DMS79 (cell line): ENCODE results near the gene UBFD1.
"Not testable (repeated sequence)": the region's sequence is repeated elsewhere in the genome, so short reads cannot be mapped to it uniquely, and the experiment has no call there.

Source experiments
- DNase-seq: peaks from one replicate; lab custom pipeline; 2025; lab: John Stamatoyannopoulos, UW

The UBFD1 gene

DNA sequence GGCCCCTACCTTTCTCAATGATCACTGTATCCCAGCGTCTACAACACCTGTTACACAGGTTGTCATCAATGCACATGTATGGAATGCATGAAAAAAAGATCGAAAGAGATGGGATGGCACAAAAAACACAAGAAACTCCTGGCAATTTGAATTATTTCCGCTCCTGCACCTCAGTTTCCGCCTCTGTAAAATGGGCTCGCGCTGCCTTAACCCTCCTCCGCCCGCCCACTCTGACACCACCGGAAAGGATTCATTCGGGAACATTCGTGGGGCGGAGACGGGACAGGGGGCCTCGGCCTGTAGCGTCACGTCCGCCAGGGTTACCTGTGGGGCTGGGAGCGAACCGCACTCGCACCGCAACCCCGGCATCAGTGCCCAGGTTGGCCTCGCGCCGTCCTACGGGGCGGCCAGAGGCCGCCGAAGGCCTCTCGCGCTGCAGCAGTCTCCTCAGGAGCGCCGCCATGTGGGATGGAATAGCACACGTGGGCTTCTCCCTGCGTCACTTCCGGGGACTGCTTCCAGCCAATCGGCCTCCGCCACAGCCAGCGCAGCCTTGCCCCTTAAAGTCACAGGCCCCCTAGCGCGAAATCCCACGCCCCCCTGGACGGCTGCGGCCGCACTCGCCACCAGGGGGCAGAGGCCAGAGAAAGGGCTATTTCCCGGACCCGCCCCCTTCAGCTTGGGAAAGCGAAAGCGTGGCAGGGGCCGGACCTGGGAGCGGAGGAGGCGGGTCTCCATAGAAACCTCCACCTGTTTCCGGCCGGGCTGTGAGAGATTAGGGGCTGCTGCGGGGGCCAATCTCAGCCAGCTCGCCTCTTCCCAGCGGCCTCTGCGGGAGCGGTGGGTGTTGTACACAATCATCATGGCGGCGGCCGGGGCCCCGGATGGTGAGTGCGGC is at the start of gene UBFD1, which contains the start of gene EARS2:
Gene UBFD1, plus strand, starts transcription at position 847 of the 898 bp plus-strand sequence. Its CDS starts 16 bp downstream, at position 863.
Gene EARS2, minus strand, starts transcription at position 470 of the 898 bp plus-strand sequence. Its CDS starts 7 bp downstream, at position 463.
- peak; percentile 97 for DNase-seq

GRCh38 chr16:23508589-23509440 is 48.7 kb upstream of the UBFD1 start:
- DNase-seq, result no peak

- DNase-seq, result no peak
These were observed 48.1 kb upstream of the UBFD1 start for GRCh38 chr16:23509441-23509754.

DNA sequence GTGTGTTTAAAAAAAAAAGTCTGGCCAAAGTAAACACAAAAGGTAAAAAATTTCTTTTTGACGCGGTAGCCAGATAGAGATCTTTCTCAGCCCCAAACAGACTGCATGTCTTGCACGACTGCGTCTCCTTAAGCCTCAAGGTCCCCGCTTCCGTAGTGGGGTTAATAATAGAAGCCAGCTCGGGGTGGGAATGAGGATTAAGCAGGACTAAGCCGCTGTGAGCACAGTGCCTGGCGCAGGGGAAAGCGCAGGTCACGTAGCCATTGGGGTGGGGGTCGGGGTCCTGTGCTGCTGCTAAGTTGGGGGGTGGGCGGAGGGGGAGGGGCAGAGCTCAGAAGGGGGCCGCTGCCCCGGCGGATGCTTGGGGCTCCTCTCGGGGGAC is 47.8 kb upstream of the UBFD1 start:
- no peak for DNase-seq

DNA sequence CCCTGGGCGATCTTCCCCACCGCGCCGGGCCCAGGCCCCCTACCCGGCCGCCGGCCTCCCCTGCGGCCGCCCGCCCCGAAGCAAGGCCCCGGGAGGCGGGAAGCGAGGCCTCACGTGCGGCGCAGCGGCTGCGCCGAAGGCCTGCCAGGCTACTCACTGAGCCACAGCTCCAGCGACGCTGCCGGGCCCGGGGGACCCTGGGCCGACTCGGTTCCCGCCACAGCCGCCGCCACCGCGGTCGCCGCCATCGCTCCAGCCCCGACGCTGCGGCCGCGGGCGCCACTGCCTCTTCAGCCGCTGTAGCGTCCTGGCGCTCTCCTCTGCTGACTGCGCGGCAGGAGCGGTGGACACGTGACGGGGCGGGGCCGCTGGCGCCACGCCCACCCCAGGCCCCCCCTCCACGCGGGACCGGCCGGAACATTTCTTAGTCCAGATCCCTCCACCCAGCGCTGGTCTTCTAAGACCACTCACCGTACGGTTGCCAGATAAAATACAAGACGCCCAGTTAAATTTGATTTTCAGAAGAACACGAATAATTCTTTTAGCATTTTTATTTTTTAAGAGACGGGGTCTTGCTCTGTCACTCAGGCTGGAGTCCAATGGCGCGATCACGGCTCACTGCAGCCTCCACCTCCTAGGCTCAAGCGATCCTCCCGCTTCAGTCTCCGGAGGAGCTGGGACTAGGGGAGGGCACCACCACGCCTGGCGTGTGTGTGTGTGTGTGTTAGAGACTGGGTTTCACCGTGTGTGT is 47.2 kb upstream of the UBFD1 start, which contains the start of gene GGA2:
Gene GGA2, minus strand, starts transcription at position 331 of the 751 bp plus-strand sequence. Its CDS starts 83 bp downstream, at position 248.
- peak; percentile 40 for DNase-seq

DNA sequence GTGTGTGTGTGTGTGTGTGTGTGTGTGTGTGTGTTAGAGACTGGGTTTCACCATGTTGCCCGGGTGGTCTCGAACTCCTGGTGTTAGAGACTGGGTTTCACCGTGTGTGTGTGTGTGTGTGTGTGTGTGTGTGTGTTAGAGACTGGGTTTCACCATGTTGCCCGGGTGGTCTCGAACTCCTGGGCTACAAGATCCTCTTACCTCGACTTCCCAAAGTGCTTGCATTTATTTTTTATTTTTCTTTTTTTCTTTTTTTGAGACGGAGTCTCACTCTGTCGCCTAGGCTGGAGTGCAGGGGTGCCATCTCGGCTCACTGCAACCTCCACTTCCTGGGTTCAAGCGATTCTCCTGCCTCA is 46.6 kb upstream of the UBFD1 start:
- DNase-seq, result not testable (repeated sequence)

DNA sequence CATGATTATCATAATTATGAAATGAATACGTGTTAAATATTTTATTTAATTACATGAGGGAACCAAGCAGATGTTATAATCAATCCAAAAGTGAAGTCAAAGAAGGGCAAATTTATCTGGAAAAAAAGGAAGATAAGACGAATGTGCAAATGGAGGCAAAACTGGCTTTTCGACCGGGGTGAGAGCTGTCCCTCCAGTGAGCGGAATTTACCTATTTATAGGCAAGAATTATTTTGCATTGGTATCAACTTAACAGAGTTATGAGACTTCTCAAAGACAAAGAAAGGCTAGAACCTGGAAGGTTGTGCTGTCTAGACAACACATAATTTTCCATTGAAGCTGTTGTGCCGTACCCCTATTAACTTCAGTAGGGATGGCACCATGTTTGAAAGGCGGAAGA is 45.8 kb upstream of the UBFD1 start:
- no peak for DNase-seq

GRCh38 chr16:23512168-23512695 is 45.3 kb upstream of the UBFD1 start:
- no peak for DNase-seq

GRCh38 chr16:23514381-23515152 is 43.0 kb upstream of the UBFD1 start:
- no peak for DNase-seq

DNA sequence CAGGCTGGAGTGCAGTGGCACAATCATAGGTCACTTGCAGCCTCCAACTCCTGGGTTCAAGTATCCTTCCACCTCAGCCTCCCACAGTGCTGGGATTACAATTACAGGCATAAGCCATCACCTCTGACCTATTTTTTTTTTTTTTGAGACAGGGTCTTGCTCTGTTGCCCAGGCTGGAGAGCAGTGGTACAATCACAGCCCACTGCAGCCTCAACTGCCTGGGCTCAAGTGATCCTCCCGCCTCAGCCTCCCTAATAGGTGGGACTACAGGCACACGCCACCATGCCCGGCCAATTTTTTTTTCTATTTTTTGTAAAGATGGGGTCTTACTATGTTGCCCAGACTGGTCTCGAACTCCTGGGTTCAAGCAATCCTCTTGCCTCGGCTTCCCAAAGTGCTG is 41.6 kb upstream of the UBFD1 start:
- DNase-seq, result no peak

- no peak for DNase-seq
These were observed 41.0 kb upstream of the UBFD1 start for GRCh38 chr16:23516366-23517137.

DNA sequence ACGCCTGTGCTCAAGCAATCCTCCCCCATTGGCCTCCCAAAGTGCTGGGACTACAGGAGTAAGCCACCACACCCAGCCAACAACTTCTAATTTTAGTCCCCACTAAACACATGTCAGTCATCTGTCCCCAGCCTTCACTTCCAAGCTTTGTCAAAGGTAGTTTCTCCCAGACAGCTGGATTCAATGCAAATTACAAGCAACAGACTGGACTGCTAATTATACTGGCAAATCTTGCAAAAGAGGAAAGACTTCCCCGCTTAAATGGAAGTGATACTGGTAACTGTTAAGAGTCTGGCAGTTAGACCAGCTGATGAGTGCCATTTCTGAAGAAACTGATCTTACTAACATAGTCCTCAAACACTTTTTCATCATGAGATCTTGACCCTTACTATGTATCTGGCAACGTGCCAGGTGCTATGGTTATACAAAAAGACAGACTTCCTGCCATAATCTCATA is 39.1 kb upstream of the UBFD1 start:
- DNase-seq, result no peak

- no peak for DNase-seq
These were observed 38.2 kb upstream of the UBFD1 start for GRCh38 chr16:23519282-23519681.

DNA sequence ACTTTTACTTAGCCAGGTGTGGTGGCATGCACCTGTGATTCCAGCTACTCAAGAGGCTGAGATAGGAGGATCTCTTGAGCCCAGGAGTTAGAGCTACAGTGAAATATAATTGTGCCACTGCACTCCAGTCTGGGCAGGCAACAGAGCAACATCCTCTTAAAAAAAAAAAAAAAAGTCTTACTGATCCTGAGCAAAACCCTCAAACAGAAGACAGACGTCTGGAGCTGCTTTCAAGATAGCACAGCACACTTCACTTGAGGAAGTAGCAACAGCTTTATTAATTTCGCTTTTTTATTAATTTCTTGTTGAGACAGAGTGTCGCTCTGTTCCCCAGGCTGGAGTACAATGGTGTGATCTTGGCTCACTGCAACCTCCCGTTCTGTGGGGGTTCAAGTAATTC is 37.0 kb upstream of the UBFD1 start:
- DNase-seq, result no peak

DNA sequence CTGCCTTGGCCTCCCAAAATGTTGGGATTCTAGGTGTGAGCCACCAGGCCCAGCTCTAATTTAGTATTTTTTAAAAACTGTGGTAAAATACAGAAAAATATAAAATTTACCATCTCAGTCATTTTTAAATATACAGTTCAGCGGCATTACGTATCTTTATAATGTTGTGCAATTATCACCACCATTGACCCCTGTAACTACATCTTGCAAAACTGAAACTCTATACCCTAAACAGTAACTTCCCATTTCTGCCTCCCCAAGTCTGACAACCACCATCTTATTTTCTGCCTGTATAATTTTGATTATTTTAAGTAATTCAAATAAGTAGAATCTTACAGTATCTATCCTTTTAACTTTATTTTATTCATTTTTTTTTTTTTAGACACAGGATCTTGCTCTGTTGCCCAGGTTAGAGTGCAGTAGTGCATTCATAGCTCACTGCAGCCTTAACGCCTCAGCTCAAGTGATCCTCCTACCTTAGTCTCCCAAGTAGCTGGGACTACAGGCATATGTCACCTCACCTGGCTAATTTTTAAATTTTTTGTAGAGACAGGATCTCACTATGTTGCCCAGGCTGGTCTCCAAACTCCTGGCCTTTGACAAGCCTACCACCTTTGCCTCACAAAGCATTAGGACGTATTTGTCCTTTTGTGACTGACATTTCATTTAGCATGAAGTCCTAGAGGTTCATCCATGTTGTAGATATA is 36.3 kb upstream of the UBFD1 start:
- DNase-seq, result no peak

DNA sequence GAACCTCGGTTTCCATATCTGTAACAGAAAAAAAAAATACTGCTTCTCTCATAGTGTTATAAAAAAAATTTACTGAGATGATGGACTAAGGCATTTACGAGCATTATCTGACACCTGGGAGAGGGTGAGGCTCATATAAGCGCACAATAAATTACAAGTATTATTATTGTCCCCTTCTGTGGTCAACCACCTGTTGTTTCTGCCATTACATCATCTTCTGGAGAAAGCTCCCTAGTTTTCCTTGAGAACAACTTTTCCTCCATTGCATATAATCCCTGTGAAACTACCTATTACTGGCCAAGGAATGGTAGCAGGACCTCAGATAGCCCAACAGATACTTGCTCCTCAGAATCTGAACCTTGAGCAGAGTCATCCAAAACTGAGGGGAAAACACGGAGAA is 35.6 kb upstream of the UBFD1 start:
- DNase-seq, result no peak

DNA sequence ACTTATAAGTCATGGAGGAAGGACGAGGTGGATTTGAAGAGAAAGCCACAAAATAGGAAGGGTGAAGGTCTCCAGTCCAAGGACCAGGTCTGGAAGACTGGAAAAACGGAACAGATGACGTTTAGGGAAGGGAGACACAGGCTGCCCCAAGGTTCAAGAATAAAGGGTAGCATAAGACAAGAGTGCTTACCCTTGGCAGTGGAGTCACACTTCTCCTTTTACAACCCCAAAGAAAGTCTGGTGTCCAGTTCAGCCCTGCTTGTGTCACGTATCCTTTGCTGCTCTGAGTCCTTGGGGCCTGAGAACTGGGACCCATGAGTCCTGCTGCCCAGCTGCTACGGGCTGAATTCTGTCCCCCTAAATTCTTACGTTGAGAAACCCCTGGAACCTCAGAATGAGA is 34.2 kb upstream of the UBFD1 start:
- no peak for DNase-seq

DNA sequence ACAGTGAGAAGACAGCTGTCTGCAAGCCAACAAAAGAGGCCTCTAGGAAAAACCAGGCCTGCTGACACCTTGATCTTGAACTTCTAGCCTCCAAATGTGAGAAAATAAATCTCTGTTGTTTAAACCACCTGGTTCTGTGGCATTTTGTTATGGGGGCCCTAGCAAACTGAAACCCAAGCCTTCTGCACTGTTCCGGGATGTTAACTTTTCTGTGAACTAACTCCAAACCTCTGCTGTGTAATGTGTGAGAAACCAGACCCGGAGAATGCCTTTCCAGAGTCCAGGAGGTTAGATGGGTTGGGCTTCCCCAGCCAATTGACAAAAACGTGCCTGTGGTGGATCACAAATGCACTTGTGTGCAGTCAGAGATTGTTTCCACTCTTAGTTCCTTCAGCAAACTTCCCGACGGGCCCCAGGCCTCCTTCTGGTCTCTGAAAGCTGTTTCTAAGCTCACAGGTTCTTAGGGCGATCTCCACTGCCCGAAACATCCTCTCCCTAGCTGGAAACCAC is 33.6 kb upstream of the UBFD1 start:
- no peak for DNase-seq

DNA sequence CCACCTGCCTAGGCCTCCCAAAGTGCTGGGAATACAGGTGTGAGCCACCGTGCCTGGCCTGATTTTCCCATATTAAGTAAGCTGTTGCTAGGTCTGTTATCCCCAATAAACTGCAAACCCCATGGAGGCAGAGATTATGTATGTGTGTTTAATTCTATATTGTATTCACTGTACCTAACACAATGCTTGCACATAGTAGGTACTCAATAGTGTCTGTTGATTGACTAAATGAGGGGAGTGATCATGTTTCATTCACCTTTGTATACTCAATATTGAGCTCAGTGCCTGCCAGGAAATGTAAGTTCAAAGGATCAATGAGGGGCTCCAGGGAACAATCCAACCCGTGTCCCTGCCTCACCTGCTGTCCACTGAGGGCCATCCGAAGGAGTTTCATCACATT is 32.6 kb upstream of the UBFD1 start:
- DNase-seq, result no peak
